CD4-positive, alpha-beta T cell (primary cell): Measurements from ENCODE around the gene NMT2. TPM values are rescaled to one million over a fixed set of nuclear protein-coding genes. Genes with fewer than 3 reads are reported as not detected.

Experiments used
- ATAC-seq: fragments of 200-7000 bp; cut with Tn5 transposase; one replicate; pipeline ENCODE4 v1.10.0; 2022; ENCODE audit warnings: mild to moderate bottlenecking; ENCODE audit not compliant: poor library complexity
- CTCF ChIA-PET: fragments of 350-600 bp; sonication (Branson Sonifier 250); formaldehyde crosslinking; loops from one replicate; lab custom pipeline; 2021; ENCODE audit warnings: antibody characterized with exemption, inconsistent platforms; lab: Charles Lee
- POLR2A ChIA-PET: fragments of 350-600 bp; sonication (Branson Sonifier 250); formaldehyde crosslinking; loops from one replicate; lab custom pipeline; 2021; ENCODE audit warnings: antibody characterized with exemption, inconsistent platforms; lab: Charles Lee
- DNase-seq, 14 experiments: peaks; one replicate each; pipeline ENCODE4 v3.0.0-alpha.2; 2013 to 2020; ENCODE audit warnings: mixed read lengths in 2 of 14
- H3K27ac ChIP-seq, 2 donors: one replicate each; pipeline versions ENCODE4 v1.5.1 to v1.7.0; 2013; ENCODE audit warnings: low read length in 2 of 2, low read depth in 1 of 2, mild to moderate bottlenecking in 1 of 2
- H3K27me3 ChIP-seq, 2 experiments: 1 replicate in 1 of 2; 2 replicates in 1 of 2; pipeline versions ENCODE4 v1.6.1 to v1.7.0; 2013; ENCODE audit warnings: low read length in 2 of 2, control low read depth in 1 of 2, mild to moderate bottlenecking in 1 of 2, moderate library complexity in 1 of 2; ENCODE audit not compliant: insufficient read depth in 2 of 2, control insufficient read depth in 1 of 2
- H3K36me3 ChIP-seq: one replicate; pipeline ENCODE4 v1.6.1; 2013; ENCODE audit warnings: low read length, control low read depth; ENCODE audit not compliant: insufficient read depth
- H3K4me1 ChIP-seq: one replicate; pipeline ENCODE4 v1.6.1; 2013; ENCODE audit warnings: low read length, control low read depth; ENCODE audit not compliant: insufficient read depth
- H3K4me3 ChIP-seq: one replicate; pipeline ENCODE4 v1.5.1; 2013; ENCODE audit warnings: mild to moderate bottlenecking, low read length, moderate library complexity
- H3K9me3 ChIP-seq, 2 experiments: 1 replicate in 1 of 2; 2 replicates in 1 of 2; pipeline versions ENCODE4 v1.6.1 to v1.7.0; 2013; ENCODE audit warnings: low read length in 2 of 2, mild to moderate bottlenecking in 2 of 2, control low read depth in 1 of 2, moderate library complexity in 1 of 2; ENCODE audit not compliant: control insufficient read depth in 1 of 2, insufficient read depth in 1 of 2
- H3K27ac Mint-ChIP-seq: one replicate; pipeline ENCODE4 v1.8.0; 2020; ENCODE audit warnings: mixed read lengths
- H3K27me3 Mint-ChIP-seq: one replicate; pipeline ENCODE4 v1.8.0; 2021; ENCODE audit warnings: mixed read lengths
- H3K36me3 Mint-ChIP-seq: one replicate; pipeline ENCODE4 v1.8.0; 2021; ENCODE audit warnings: low read depth, mixed read lengths
- H3K4me1 Mint-ChIP-seq: one replicate; pipeline ENCODE4 v1.8.0; 2021; ENCODE audit warnings: low read depth, mixed read lengths
- H3K4me3 Mint-ChIP-seq: one replicate; pipeline ENCODE4 v1.8.0; 2020; ENCODE audit warnings: mild to moderate bottlenecking, mixed read lengths
- H3K9me3 Mint-ChIP-seq: one replicate; pipeline ENCODE4 v1.8.0; 2020; ENCODE audit warnings: mixed read lengths
- CTCF ChIP-seq: fragments of 200-600 bp; IDR thresholded peaks from one replicate; pipeline ENCODE4 v1.8.0; 2022; ENCODE audit warnings: antibody characterized with exemption, mild to moderate bottlenecking
- intact Hi-C, 2 experiments: fragments of 100-400 bp; cut with DNase I in 1 of 2; cut with micrococcal nuclease in 1 of 2; formaldehyde crosslinking; loops; one replicate each; pipeline versions ENCODE4 v1.15.1 to v1.9.0; 2023 to 2025; cut with DNase I, micrococcal nuclease
- total RNA-seq, 174 experiments: library from RNA in 2 of 174; stranded (reverse) in 2 of 174; gene quantifications; one replicate each; pipeline ENCODE4 v1.2.3 and lab custom pipeline; 2021 to 2026

NMT2 gene
- total RNA-seq, 2 experiments from 2014 or later: 23.4 to 28.1 TPM

- Mint-ChIP-seq H3K4me1 (peaks cover 19% of the 10 kb centered on the region), H3K36me3 (no peaks in the 10 kb centered on the region), H3K4me3 (no peak overlapping the region), H3K9me3 (no peaks in the 10 kb centered on the region), H3K27ac (no peak overlapping the region), H3K27me3 (no peaks in the 10 kb centered on the region)
- DNase-seq (no peak), ATAC-seq (no peak)
- intact Hi-C loops: no loop called here
- Histone ChIP-seq H3K27me3 (no peaks in the 10 kb centered on the region), H3K36me3 (no peaks in the 10 kb centered on the region), H3K27ac (no peak overlapping the region), H3K4me1 (peaks cover 14% of the 10 kb centered on the region), H3K4me3 (no peak overlapping the region), H3K9me3 (peaks cover 0 to 7% of the 10 kb centered on the region in 2 experiments)
- POLR2A ChIA-PET: interaction anchor here (1.4 kb wide), 1 partner anchor 8 kb away, joined by 4 read pairs; no protein-coding TSS in a partner anchor
- TF ChIP-seq CTCF: no peak
- CTCF ChIA-PET: interaction anchor here (1.1 kb wide), 1 partner anchor 13 kb away, joined by 3 read pairs; no protein-coding TSS in a partner anchor
These were observed 12.2 kb upstream of the NMT2 start for GRCh38 chr10:15180736-15181135.

- Histone ChIP-seq H3K9me3 (no peaks in the 10 kb centered on the region), H3K27ac (no peak overlapping the region), H3K4me1 (peaks cover 22% of the 10 kb centered on the region), H3K4me3 (no peak overlapping the region), H3K27me3 (no peaks in the 10 kb centered on the region), H3K36me3 (no peaks in the 10 kb centered on the region)
- no peak for DNase-seq
- ChIA-PET CTCF (no interaction called here), POLR2A (no interaction called here)
- Mint-ChIP-seq H3K9me3 (no peaks in the 10 kb centered on the region), H3K27ac (no peak overlapping the region), H3K27me3 (no peaks in the 10 kb centered on the region), H3K4me3 (no peak overlapping the region), H3K4me1 (peaks cover 27% of the 10 kb centered on the region), H3K36me3 (no peaks in the 10 kb centered on the region)
- TF ChIP-seq CTCF: no peak
- intact Hi-C loops: no loop called here
- ATAC-seq: no peak
These were observed 7.8 kb upstream of the NMT2 start for GRCh38 chr10:15176269-15176668.

GRCh38 chr10:15175587-15175986 is 7.1 kb upstream of the NMT2 start:
- Histone ChIP-seq H3K4me3 (no peak overlapping the region), H3K9me3 (no peaks in the 10 kb centered on the region), H3K36me3 (no peaks in the 10 kb centered on the region), H3K4me1 (peaks cover 29% of the 10 kb centered on the region), H3K27ac (no peak overlapping the region), H3K27me3 (no peaks in the 10 kb centered on the region)
- DNase-seq (no peak), ATAC-seq (no peak)
- intact Hi-C loops: no loop called here
- Mint-ChIP-seq H3K27ac (no peak overlapping the region), H3K36me3 (no peaks in the 10 kb centered on the region), H3K4me3 (no peak overlapping the region), H3K9me3 (no peaks in the 10 kb centered on the region), H3K4me1 (peaks cover 33% of the 10 kb centered on the region), H3K27me3 (no peaks in the 10 kb centered on the region)
- ChIA-PET POLR2A (no interaction called here), CTCF (no interaction called here)
- no peak for TF ChIP-seq CTCF
